HG03521 (cell line): ENCODE measurements around the gene PFDN5.
"Not testable (repeated sequence)": the region's sequence is repeated elsewhere in the genome, so short reads cannot be mapped to it uniquely, and the experiment has no call there.

Source experiments
- ATAC-seq: cut with Tn5 transposase; IDR thresholded peaks from one replicate; pipeline ENCODE4 v1.9.1; 2021; ENCODE audit warnings: mild to moderate bottlenecking, moderate library complexity; ENCODE audit not compliant: unreplicated experiment

Gene PFDN5

DNA sequence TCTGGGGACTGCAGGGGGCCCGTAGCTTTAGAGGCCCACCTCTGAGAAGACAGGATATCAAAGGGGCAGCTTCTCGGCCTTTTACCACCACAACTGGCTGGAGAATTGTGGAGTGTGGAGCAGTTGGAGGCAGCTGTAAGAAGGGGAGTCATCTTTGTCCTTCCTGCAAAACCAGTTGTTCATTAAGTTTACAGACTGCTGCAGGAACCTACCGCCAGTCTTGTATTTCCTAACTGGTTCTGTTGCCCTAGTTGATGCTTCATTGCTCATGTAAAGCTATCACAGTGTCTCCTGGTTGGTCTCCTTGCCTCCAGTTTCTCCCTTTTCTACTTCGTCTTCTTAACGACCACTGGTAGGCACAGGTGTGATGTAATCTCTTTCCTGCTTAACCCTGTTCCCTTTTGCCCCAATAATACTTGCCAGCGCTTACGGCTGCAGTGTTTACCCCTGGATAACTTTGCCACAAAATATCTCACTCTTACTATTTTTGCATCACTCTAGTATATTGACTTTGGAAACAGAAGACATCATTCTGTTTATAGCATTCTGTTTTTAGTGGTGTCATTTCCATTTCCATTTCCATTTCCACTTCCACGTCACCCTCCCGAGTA lies 15.3 kb upstream of the PFDN5 start:
- no peak for ATAC-seq

DNA sequence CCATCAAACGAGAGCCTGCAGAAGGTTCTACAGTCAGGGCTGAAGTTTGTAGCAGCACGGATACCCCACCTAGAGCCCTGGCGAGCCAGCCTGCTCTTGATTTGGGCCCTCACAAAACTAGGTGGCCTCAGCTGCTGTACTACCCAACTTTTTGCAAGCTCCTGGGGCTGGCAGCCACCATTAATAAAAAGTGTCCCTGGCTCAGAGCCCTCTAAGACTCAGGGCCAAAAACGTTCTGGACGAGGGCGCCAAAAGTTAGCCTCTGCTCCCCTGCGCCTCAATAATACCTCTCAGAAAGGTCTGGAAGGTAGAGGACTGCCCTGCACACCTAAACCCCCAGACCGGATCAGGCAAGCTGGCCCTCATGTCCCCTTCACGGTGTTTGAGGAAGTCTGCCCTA lies 8.9 kb upstream of the PFDN5 start:
- no peak for ATAC-seq

DNA sequence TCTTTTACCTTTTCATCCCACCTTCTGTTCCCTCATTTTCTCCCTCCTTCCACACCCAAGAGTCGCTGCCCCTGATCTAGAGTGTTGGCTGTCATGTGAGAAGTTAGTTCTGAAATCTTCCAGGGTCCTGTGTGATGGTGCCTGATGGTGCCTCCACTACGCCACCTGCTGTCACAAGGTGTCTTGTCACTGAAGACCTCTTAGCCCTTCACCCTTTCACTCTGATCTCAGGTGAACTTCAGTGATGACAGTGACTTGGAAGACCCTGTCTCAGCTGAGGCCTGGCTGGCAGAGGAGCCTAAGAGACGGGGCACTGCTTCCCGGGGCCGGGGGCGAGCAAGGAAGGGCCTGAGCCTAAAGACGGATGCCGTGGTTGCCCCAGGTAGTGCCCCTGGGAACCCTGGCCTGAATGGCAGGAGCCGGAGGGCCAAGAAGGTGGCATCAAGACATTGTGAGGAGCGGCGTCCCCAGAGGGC lies 7.6 kb upstream of the PFDN5 start:
- ATAC-seq, result no peak

DNA sequence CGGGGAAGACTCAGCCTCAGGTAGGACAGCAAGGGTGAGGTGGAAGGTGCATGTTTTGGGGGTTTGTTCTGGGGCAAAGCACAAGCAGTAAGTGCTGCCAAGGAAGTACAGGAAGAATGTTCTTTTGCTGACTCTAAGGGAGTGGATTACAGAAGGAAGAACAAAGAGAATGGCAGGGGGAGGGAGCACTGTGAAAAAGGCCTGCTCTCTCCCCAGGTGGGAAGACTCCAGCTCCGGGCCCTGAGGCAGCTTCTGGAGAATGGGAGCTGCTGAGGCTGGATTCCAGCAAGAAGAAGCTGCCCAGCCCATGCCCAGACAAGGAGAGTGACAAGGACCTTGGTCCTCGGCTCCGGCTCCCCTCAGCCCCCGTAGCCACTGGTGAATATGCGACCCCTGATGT lies 7.0 kb upstream of the PFDN5 start:
- ATAC-seq, result no peak

DNA sequence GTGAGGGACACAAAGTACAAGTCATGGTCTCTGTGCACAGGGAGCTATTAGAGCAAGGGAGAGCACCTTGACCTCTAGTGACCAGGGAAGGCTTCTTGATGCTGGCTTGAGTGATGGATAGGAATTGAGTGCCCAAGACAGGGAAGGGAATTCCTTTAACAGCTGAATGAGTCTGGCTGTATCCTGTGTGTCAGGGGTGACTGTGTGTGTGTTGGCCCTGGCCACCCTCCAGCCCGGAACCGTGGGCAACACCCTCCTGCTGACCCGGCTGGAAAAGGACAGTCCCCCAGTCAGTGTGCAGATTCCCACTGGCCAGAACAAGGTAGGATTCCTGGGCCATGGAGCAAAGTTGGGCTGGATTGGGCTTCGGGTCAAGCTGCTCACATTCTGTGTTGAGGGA lies 5.5 kb upstream of the PFDN5 start:
- ATAC-seq, result no peak

DNA sequence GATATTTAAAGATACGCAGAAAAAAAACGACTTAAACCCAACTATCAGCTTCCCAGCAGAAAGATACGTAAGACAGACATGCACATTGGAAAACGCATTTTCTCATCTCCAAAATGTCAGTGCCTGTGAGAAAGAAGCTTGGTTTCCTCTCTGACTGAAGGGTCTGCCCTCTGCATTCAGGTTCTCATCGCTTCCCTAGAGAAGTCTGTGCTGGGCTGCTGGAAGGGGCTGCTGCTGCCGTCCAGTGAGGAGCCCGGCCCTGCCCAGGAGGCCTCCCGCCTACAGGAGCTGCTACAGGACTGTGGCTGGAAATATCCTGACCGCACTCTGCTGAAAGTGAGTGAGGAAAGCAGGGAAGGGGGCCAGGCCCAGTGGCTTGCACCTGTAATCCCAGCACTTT lies 4.7 kb upstream of the PFDN5 start:
- no peak for ATAC-seq

DNA sequence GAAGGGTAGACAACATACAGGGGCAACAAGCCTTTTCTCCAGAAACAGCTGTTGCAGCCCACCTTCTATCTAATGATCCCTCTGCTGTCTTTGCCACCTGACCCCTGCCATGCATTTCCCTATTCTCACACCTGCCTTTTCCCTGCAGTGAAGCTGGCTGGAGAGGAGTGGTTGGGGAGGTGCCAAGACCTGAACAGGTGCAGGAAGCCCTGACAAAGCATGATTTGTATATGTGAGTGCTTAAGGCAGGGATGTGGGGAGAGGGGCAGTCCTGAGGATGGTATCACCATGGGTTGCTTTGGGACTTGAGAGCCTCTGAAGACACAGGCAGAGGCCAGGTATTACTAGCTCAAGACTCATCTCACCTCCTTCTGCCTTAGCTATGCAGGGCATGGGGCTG lies 2.9 kb upstream of the PFDN5 start:
- ATAC-seq, result no peak

- ATAC-seq, result no peak
Measured at GRCh38 chr12:53295891-53296219, 513 bp downstream of the PFDN5 start.

- not testable (repeated sequence) for ATAC-seq
Measured at GRCh38 chr12:53297106-53297505, 1.8 kb downstream of the PFDN5 start.

DNA sequence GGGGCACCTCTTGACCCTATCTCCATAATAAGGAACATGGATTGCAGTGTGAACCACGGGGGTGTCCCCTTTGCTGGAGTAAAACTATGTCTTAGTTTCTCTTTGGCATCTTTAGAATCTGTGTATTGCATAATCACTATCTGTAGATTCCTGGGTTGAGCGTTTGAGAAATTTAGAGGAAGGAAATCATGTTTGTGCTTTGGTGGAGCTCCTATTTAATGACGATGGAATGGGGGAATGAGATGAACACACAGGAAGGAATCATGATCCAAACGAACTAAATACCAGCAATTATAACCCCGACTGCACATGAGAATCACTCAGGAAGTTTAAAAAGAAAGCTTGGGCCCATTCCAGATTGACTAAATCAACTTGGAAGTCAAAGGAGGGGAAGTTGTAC lies 2.8 kb downstream of the PFDN5 start:
- ATAC-seq, result no peak

DNA sequence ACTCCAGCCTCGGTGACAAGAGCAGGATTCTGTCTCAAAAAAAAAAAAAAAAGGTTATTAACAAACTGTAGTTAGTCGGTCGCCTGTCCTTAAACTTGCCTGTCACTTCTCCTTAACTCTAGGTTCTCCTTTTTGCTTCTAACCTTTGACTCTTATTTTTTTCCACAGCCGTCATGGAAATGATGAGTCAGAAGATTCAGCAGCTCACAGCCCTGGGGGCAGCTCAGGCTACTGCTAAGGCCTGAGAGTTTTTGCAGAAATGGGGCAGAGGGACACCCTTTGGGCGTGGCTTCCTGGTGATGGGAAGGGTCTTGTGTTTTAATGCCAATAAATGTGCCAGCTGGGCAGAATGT lies 3.7 kb downstream of the PFDN5 start:
- ATAC-seq, result no peak

DNA sequence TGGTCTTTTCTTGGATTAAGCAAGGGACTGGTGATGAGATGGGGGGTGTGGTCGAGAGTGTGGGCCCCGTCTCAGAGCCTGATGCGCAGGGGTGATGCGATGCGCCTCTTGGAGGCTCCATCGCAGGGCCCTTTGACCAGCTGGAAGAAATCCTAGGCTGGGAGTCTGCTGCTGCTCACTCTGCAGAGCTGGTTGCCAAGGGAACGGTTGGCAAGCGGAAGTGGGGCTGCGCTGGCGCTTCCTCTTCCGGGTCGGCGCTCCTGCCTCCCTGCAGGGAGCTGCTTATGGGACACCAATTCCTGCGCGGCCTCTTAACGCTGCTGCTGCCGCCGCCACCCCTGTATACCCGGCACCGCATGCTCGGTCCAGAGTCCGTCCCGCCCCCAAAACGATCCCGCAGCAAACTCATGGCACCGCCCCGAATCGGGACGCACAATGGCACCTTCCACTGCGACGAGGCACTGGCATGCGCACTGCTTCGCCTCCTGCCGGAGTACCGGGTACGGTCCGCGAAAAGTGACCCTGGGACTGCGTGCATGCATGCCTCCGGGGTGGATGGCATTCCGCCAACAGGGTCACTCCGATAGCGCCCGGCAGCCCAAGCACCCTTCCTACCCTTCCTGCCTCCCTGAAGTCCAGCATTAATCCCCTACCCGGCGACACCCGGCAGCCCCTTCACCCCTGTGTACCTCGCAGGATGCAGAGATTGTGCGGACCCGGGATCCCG lies 4.3 kb downstream of the PFDN5 start, which contains the start of gene MYG1:
Gene MYG1, plus strand, starts transcription at position 242 of the 727 bp plus-strand sequence. Its CDS starts 43 bp downstream, at position 285.
- ATAC-seq, result peak; percentile 66

GRCh38 chr12:53300187-53300586 lies 4.8 kb downstream of the PFDN5 start:
- no peak for ATAC-seq

DNA sequence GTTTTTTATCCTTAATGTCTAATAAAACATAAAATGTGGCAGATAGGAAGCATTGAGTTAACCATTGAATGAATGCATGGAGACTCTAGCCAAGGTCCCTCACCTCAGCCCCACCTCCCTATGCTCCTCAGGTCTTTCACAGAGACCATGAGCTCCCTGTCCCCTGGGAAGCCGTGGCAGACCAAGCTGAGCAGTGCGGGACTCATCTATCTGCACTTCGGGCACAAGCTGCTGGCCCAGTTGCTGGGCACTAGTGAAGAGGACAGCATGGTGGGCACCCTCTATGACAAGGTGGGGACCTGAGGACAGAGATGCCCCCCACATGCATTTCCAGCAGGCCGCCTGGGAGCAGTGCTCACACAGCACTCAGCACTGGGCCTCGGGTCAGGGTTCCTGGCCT lies 7.6 kb downstream of the PFDN5 start:
- no peak for ATAC-seq

DNA sequence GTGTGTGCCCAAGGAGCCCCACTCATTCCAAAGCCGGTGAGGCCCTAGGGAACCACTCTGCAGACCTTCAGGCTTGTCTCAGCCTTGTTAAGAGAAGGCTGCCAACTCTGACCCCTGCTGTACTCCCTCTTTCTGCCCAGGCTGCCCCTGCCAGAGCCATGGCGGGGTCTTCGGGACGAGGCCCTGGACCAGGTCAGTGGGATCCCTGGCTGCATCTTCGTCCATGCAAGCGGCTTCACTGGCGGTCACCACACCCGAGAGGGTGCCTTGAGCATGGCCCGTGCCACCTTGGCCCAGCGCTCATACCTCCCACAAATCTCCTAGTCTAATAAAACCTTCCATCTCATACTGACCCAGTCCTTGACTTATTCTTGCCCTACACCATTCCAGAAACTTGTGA lies 11.5 kb downstream of the PFDN5 start:
- ATAC-seq, result no peak

DNA sequence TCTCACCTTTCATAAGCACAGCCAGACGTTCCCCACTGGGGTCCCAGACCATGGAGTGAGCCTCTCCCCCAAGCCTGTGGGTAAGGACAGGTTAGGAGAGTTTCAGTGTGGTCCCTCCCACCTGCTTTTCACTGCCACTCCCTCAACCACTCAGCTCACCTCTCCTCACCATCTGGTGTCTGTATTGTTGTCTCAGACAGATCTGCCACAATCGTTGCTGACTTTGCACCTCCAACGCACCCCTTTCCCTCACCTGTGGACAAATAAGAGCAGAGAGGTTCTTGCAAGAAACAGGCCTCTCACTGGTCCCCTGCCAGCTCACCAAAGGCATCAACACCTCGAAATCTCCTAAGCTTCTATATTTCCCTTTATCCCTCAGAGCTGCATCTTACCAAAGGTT lies 12.9 kb downstream of the PFDN5 start:
- ATAC-seq, result no peak

GRCh38 chr12:53313996-53314395 lies 18.7 kb downstream of the PFDN5 start:
- no peak for ATAC-seq

GRCh38 chr12:53320352-53321195 lies 25.2 kb downstream of the PFDN5 start:
- ATAC-seq, result no peak

- no peak for ATAC-seq
Measured at GRCh38 chr12:53324113-53324778, 28.9 kb downstream of the PFDN5 start.

DNA sequence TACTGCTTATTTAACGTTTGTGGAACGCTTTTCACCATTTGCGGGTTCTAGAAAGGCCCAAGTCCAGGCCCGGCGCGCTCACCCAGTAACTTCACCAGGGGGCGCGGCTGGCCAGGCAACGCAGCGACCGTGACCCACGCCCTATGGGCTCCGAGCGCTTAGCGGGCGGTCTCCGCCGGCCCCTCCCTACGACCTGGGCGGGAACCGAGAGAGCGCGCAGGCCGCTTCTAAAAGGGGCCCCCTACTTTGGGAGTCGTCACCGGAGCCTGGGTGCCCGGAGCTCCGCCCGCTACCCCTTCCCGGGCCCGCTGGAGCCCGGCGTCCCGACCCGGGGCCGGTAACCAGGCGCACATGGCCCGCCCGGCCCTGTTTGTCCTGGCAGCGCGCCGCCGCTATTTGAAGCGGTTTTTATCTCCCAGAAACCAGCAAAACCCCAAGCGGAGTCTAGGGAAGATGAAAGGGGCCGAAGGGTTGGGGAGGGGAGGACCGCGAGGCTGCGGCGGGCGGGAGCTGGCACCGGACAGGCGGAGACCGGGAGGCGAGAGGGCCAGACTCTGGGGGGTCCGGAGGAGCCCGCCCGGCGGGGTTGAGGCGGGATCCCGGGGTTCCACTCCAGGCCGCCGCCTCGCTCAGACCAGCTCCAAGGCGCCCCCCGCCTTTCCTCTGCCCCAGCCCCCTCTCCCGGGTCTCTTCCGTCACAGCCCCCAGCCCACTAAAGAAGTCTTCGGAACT lies 29.6 kb downstream of the PFDN5 start:
- ATAC-seq, result peak; percentile 52
